ENCODE results near the gene ROPN1L.

DNA sequence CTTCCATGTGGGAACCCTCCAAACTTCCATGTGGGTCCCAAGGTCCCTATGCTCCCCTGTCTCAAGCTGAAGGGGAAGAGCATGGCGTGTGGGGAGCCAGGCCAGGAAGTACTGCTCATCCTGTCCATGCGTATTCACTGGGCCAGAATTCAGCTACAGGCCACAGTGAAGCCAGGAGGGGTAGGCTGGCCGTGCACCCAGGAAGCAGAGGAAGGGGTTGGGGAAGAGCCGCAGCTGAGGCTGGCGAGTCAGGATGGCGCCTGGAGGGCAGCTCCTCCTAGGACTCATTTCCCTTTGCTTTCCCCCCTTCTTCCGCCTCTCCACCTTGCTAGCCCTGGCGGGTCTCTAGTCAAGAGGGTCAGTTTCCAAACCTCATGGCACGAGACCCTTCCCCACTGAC, 57.4 kb downstream of the ROPN1L start:
- no peak for TF ChIP-seq CTCF (IDR thresholded peaks at IDR 0.05)
- no peak for TF ChIP-seq POLR2A (IDR thresholded peaks at IDR 0.05)
